Pancreas (tissue), 10 donors: Measurements from ENCODE around the gene AICDA. TPM values are rescaled to one million over a fixed set of nuclear protein-coding genes. Genes with fewer than 3 reads are reported as not detected.

Experiments used
- ATAC-seq, 4 donors: fragments of 200-7000 bp; cut with Tn5 transposase; one replicate each; pipeline versions ENCODE4 v1.8.0 to v1.9.1; 2020; ENCODE audit warnings: mild to moderate bottlenecking in 4 of 4, moderate library complexity in 4 of 4
- DNase-seq, 6 donors: peaks; one replicate each; pipeline ENCODE4 v3.0.0-alpha.2; 2020
- FAIRE-seq: peaks from 2 replicates; lab custom pipeline; 2012; peaks lifted over from hg19 to GRCh38; lab: Jason Lieb, UNC
- H3K27ac ChIP-seq, 4 donors: fragments of 200-600 bp; sonication (generic); 1 replicate in 3 of 4; 2 replicates in 1 of 4; pipeline versions ENCODE4 v1.5.0 to v1.8.0; 2020
- H3K27me3 ChIP-seq, 4 donors: fragments of 200-600 bp; one replicate each; pipeline ENCODE4 v1.8.0; 2021
- H3K36me3 ChIP-seq, 3 donors: fragments of 200-600 bp; sonication (generic) in 1 of 3; one replicate each; pipeline versions ENCODE4 v1.5.0 to v1.8.0; 2020 to 2021
- H3K4me1 ChIP-seq, 3 donors: fragments of 200-600 bp; one replicate each; pipeline ENCODE4 v1.8.0; 2021
- H3K4me3 ChIP-seq, 4 donors: fragments of 200-600 bp; sonication (generic) in 2 of 4; one replicate each; pipeline versions ENCODE4 v1.5.0 to v1.8.0; 2020 to 2021
- H3K9me3 ChIP-seq, 4 donors: fragments of 200-600 bp; one replicate each; pipeline ENCODE4 v1.8.0; 2021
- CTCF ChIP-seq, 4 donors: fragments of 200-600 bp; sonication (generic) in 3 of 4; IDR thresholded peaks; one replicate each; pipeline versions ENCODE4 v1.5.0 to v1.8.0; 2021; ENCODE audit warnings: antibody characterized with exemption in 4 of 4
- WGBS, 2 donors: extraction: QIAGEN DNeasy Blood & Tissue Kit; methylation state at CpG; one replicate each; pipeline ENCODE4 v1.1.7; 2013; 5-methylcytosine and 5-hydroxymethylcytosine counted together
- intact Hi-C, 3 donors: fragments of 100-400 bp; cut with DNase I; formaldehyde crosslinking; loops; one replicate each; pipeline versions ENCODE4 v1.11.1 to v1.14.2; 2022
- polyA plus RNA-seq, 2 donors: library from polyadenylated mRNA; stranded (reverse); fragments of 200-250 nt; gene quantifications; one replicate each; pipeline ENCODE4 v1.2.3, GENCODE V29; 2013
- total RNA-seq, 6 donors: library from RNA; stranded (reverse); fragmentation: NEBNext Ultra II Directional in 4 of 6; extraction: Animal tissue kit (Norgen Biotek cat#: 25700) in 4 of 6; gene quantifications; one replicate each; pipeline versions ENCODE4 v1.2.1 to v1.2.4, GENCODE V29; 2021 to 2023
- donor health status: healthy with polysubstance abuse.
- donor health status: DM: no; HTN: no; CAD: no; lungs with moderate emphysema.
- donor health status: DM: no; HTN: no; CAD: no.
- donor health status: control.
- donor health status: control.
- donor health status: Bipolar disorder and iron deficiency.
- donor health status: DM: yes; HTN: yes; CAD: no.
- donor health status: DM: no; HTN: no; CAD: no.
- donor health status: DM: no; HTN: no; CAD: no.
- donor health status: DM: yes; HTN: yes; CAD: no.

AICDA gene
- total and polyA plus RNA-seq, 8 donors: not detected

- WGBS, 2 donors: 68 to 69% methylated on average over 3 of the region's 3 CpGs
- Histone ChIP-seq H3K4me1 (no peaks in the 10 kb centered on the region), H3K4me3 (no peak overlapping the region), H3K27me3 (peaks cover 0 to 3% (median 0%) of the 10 kb centered on the region in 4 donors), H3K9me3 (no peaks in the 10 kb centered on the region), H3K27ac (no peak overlapping the region), H3K36me3 (no peaks in the 10 kb centered on the region)
- intact Hi-C loops: no loop called here
- FAIRE-seq: no peak
- DNase-seq: no peak
- TF ChIP-seq CTCF (IDR thresholded peaks at IDR 0.05): no peak
- ATAC-seq: no peak
Observed at GRCh38 chr12:8563356-8563755, 49.3 kb downstream of the AICDA start.

GRCh38 chr12:8562310-8562709 is 50.3 kb downstream of the AICDA start:
- H3K27me3 ChIP-seq: peaks cover 0 to 3% (median 0%) of the 10 kb centered on the region in 4 donors
- ATAC-seq (no peak), FAIRE-seq (no peak), DNase-seq (no peak)
- H3K9me3 ChIP-seq: no peaks in the 10 kb centered on the region
- WGBS, 2 donors: 85 to 94% methylated on average over 6 of the region's 6 CpGs
- intact Hi-C loops: no loop called here
- no peak overlapping the region for H3K4me3 ChIP-seq
- no peaks in the 10 kb centered on the region for H3K4me1 ChIP-seq
- H3K36me3 ChIP-seq: no peaks in the 10 kb centered on the region
- H3K27ac ChIP-seq: no peak overlapping the region
- TF ChIP-seq CTCF (IDR thresholded peaks at IDR 0.05): no peak

GRCh38 chr12:8561011-8561410 is 51.6 kb downstream of the AICDA start:
- WGBS, 2 donors: 14 to 17% methylated on average over 4 of the region's 4 CpGs
- ATAC-seq: no peak
- FAIRE-seq: no peak
- no peak for TF ChIP-seq CTCF (IDR thresholded peaks at IDR 0.05)
- Histone ChIP-seq H3K4me1 (no peaks in the 10 kb centered on the region), H3K9me3 (no peaks in the 10 kb centered on the region), H3K27ac (no peak overlapping the region), H3K27me3 (peaks cover 0 to 3% (median 0%) of the 10 kb centered on the region in 4 donors), H3K36me3 (no peaks in the 10 kb centered on the region), H3K4me3 (no peak overlapping the region)
- no peak for DNase-seq
- intact Hi-C loops: no loop called here

- no peak overlapping the region for H3K27ac ChIP-seq
- 68 to 79% methylated on average over 11 of the region's 11 CpGs for WGBS, 2 donors
- FAIRE-seq (no peak), DNase-seq (no peak), ATAC-seq (no peak)
- no peak overlapping the region for H3K4me3 ChIP-seq
- H3K36me3 ChIP-seq: no peaks in the 10 kb centered on the region
- H3K4me1 ChIP-seq: no peaks in the 10 kb centered on the region
- H3K9me3 ChIP-seq: no peaks in the 10 kb centered on the region
- peaks cover 0 to 2% (median 0%) of the 10 kb centered on the region in 4 donors for H3K27me3 ChIP-seq
- TF ChIP-seq CTCF (IDR thresholded peaks at IDR 0.05): no peak
- intact Hi-C loops: no loop called here
Observed at GRCh38 chr12:8559676-8560075, 53.0 kb downstream of the AICDA start.

GRCh38 chr12:8556531-8557097 is 56.0 kb downstream of the AICDA start:
- H3K27ac ChIP-seq: no peak overlapping the region
- DNase-seq (no peak), ATAC-seq (no peak), FAIRE-seq (no peak)
- intact Hi-C loops: no loop called here
- 48 to 65% methylated on average over 2 of the region's 2 CpGs for WGBS, 2 donors
- TF ChIP-seq CTCF (IDR thresholded peaks at IDR 0.05): no peak
- H3K4me3 ChIP-seq: no peak overlapping the region
- no peaks in the 10 kb centered on the region for H3K4me1 ChIP-seq
- no peaks in the 10 kb centered on the region for H3K9me3 ChIP-seq
- no peaks in the 10 kb centered on the region for H3K36me3 ChIP-seq
- H3K27me3 ChIP-seq: no peaks in the 10 kb centered on the region
